Nephron progenitor cell (in vitro differentiated cells): ENCODE measurements around the gene ATIC.

Source experiments
- DNase-seq: peaks from one replicate; pipeline ENCODE4 v3.0.0; 2021
- H3K27ac Mint-ChIP-seq: 2 replicates; pipeline ENCODE4 v1.8.0; 2021; ENCODE audit warnings: mild to moderate bottlenecking, moderate library complexity, mixed read lengths
- H3K27me3 Mint-ChIP-seq: 2 replicates; pipeline ENCODE4 v1.8.0; 2021; ENCODE audit warnings: mild to moderate bottlenecking, low read depth, mixed read lengths; ENCODE audit not compliant: poor library complexity
- H3K36me3 Mint-ChIP-seq: 2 replicates; pipeline ENCODE4 v1.8.0; 2021; ENCODE audit warnings: low read depth, mixed read lengths
- H3K4me1 Mint-ChIP-seq: 2 replicates; pipeline ENCODE4 v1.8.0; 2021; ENCODE audit warnings: mixed read lengths
- H3K4me3 Mint-ChIP-seq: 2 replicates; pipeline ENCODE4 v1.8.0; 2021; ENCODE audit warnings: mild to moderate bottlenecking, moderate library complexity, mixed read lengths
- H3K9me3 Mint-ChIP-seq: 2 replicates; pipeline ENCODE4 v1.8.0; 2021; ENCODE audit warnings: mild to moderate bottlenecking, moderate library complexity, mixed read lengths
- TF ChIP-seq, protein P1 (sequence below): fragments of 200-600 bp; sonication (generic); IDR thresholded peaks from 2 replicates; pipeline ENCODE4 v1.5.0; 2021; ENCODE audit warnings: antibody characterized with exemption

The ATIC gene

DNA sequence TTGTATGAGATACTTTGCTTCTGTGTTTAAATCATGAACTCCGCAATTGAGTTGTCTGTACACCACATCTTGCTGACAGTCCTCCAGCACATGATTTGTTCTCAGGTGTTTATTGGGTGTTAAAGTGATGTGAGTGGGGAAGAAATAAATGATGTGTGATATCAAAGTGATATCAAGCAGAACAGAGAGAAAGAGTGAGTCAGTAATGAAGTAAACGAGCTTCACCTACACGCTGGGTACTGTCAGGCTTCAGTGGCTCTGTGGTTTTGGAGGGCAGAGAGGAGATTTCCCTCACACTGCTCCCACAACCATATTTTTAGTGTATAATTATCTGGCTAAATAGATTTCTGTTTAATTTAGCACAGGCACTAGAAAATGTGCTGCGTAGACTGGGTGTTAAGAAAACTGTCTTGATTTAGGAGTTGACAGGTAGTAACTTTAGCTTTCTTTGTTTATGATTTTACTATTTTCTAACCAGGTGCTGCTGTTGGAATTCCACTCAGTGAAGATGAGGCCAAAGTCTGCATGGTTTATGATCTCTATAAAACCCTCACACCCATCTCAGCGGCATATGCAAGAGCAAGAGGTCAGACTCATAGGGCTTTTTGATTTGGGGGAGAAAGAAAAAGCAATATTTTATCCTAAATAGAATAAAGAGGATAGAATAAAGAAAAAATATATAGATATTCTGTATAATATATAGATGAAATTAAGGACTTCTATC, 21.2 kb downstream of the ATIC start:
- H3K4me3 Mint-ChIP-seq: no peak overlapping the region
- no peaks in the 10 kb centered on the region for H3K9me3 Mint-ChIP-seq
- TF ChIP-seq, protein P1, sequence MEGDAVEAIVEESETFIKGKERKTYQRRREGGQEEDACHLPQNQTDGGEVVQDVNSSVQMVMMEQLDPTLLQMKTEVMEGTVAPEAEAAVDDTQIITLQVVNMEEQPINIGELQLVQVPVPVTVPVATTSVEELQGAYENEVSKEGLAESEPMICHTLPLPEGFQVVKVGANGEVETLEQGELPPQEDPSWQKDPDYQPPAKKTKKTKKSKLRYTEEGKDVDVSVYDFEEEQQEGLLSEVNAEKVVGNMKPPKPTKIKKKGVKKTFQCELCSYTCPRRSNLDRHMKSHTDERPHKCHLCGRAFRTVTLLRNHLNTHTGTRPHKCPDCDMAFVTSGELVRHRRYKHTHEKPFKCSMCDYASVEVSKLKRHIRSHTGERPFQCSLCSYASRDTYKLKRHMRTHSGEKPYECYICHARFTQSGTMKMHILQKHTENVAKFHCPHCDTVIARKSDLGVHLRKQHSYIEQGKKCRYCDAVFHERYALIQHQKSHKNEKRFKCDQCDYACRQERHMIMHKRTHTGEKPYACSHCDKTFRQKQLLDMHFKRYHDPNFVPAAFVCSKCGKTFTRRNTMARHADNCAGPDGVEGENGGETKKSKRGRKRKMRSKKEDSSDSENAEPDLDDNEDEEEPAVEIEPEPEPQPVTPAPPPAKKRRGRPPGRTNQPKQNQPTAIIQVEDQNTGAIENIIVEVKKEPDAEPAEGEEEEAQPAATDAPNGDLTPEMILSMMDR: no peak
- H3K27ac Mint-ChIP-seq: peak overlapping the region; percentile 15
- peaks cover 83% of the 10 kb centered on the region for H3K36me3 Mint-ChIP-seq
- no peaks in the 10 kb centered on the region for H3K27me3 Mint-ChIP-seq
- DNase-seq: no peak
- H3K4me1 Mint-ChIP-seq: peaks cover 14% of the 10 kb centered on the region

GRCh38 chr2:215338883-215339679, 27.2 kb downstream of the ATIC start:
- Mint-ChIP-seq H3K27ac (no peak overlapping the region), H3K36me3 (peaks cover 92% of the 10 kb centered on the region), H3K27me3 (peaks cover 4% of the 10 kb centered on the region), H3K4me1 (no peaks in the 10 kb centered on the region), H3K4me3 (no peak overlapping the region), H3K9me3 (no peaks in the 10 kb centered on the region)
- TF ChIP-seq, protein P1: no peak
- no peak for DNase-seq

DNA sequence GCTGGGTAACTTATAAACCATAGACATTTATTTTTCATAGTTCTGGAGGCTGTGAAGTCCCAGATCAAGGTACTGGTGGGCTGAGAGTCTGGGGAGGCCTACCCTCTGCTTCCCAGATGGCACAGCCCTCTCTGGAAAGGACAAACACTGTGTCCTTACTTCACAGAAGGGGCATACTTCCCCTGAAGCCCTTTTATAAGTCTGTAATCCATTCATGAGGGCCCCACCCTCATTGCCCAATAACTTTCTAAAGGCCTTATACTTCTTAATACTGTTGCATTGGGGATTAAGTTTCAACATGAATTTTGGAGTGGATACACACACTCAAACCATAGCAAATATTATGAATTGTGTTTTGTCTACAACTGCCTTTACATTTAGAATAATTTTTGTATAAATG, 36.0 kb downstream of the ATIC start:
- peaks cover 4% of the 10 kb centered on the region for H3K27me3 Mint-ChIP-seq
- H3K4me3 Mint-ChIP-seq: no peak overlapping the region
- H3K4me1 Mint-ChIP-seq: no peaks in the 10 kb centered on the region
- H3K36me3 Mint-ChIP-seq: peaks cover 94% of the 10 kb centered on the region
- no peaks in the 10 kb centered on the region for H3K9me3 Mint-ChIP-seq
- DNase-seq: no peak
- TF ChIP-seq, protein P1: no peak
- H3K27ac Mint-ChIP-seq: no peak overlapping the region

DNA sequence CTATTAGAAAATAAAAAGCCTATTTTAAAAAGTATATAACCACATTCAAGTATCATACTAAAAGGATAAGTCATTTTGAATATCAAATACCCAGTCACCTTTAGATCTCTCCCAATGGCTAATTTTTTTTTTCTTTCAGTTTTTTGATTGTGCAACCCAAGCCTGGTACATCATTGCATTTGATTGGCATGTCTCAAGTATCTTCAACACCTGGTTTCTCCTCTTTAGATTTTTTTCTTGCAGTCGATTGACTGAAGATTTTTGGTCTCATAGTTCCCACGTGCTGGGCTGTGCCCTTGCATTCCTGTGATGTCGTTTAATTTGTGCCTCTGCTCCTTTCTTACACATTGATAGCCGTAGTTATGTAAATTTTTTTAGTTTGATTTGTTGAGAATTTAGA, 40.7 kb downstream of the ATIC start:
- no peak for DNase-seq
- Mint-ChIP-seq H3K36me3 (peaks cover 70% of the 10 kb centered on the region), H3K9me3 (no peaks in the 10 kb centered on the region), H3K27me3 (no peaks in the 10 kb centered on the region), H3K4me1 (no peaks in the 10 kb centered on the region), H3K27ac (no peak overlapping the region), H3K4me3 (no peak overlapping the region)
- TF ChIP-seq, protein P1: no peak

GRCh38 chr2:215354771-215355695, 43.2 kb downstream of the ATIC start:
- TF ChIP-seq, protein P1: no peak

More at GRCh38 chr2:215354771-215355695, 43.2 kb downstream of the ATIC start:
- Mint-ChIP-seq H3K27ac (no peak overlapping the region), H3K9me3 (no peaks in the 10 kb centered on the region), H3K36me3 (peaks cover 45% of the 10 kb centered on the region), H3K4me3 (no peak overlapping the region), H3K27me3 (no peaks in the 10 kb centered on the region), H3K4me1 (no peaks in the 10 kb centered on the region)
- DNase-seq: no peak
